Lower lobe of right lung (tissue), 2 donors: ENCODE results near the gene EXOSC5. TPM values are rescaled to one million over a fixed set of nuclear protein-coding genes. Genes with fewer than 3 reads are reported as not detected.
A peak's percentile ranks its signal among the peaks of the same experiment; 100 is the strongest.
"Not testable (repeated sequence)": the region's sequence is repeated elsewhere in the genome, so short reads cannot be mapped to it uniquely, and the experiment has no call there.

Experiments used
- ATAC-seq, 2 donors: fragments of 200-7000 bp; cut with Tn5 transposase; one replicate each; pipeline ENCODE4 v1.9.1; 2020 to 2022; ENCODE audit warnings: mild to moderate bottlenecking in 2 of 2, moderate library complexity in 2 of 2
- DNase-seq: peaks from one replicate; pipeline ENCODE4 v3.0.0-alpha.2; 2020
- H3K27ac ChIP-seq: fragments of 200-600 bp; one replicate; pipeline ENCODE4 v1.8.0; 2022
- H3K27me3 ChIP-seq: fragments of 200-600 bp; one replicate; pipeline ENCODE4 v1.8.0; 2022; ENCODE audit warnings: low read depth
- H3K36me3 ChIP-seq: fragments of 200-600 bp; one replicate; pipeline ENCODE4 v1.8.0; 2022; ENCODE audit warnings: mild to moderate bottlenecking
- H3K4me1 ChIP-seq: fragments of 200-600 bp; one replicate; pipeline ENCODE4 v1.8.0; 2022
- H3K4me3 ChIP-seq: fragments of 200-600 bp; one replicate; pipeline ENCODE4 v1.8.0; 2022; ENCODE audit warnings: mild to moderate bottlenecking
- H3K9me3 ChIP-seq: fragments of 200-600 bp; one replicate; pipeline ENCODE4 v1.8.0; 2022
- intact Hi-C: fragments of 100-400 bp; cut with DNase I; formaldehyde crosslinking; loops from one replicate; pipeline ENCODE4 v1.11.0; 2022
- total RNA-seq: library from RNA; stranded (reverse); fragmentation: NEBNext Ultra II Directional; extraction: Animal tissue kit (Norgen Biotek cat#: 25700); gene quantifications from one replicate; pipeline ENCODE4 v1.2.1, GENCODE V29; 2021
- TF ChIP-seq, protein P1 (sequence below): fragments of 200-600 bp; IDR thresholded peaks from one replicate; pipeline ENCODE4 v1.8.0; 2022; ENCODE audit warnings: antibody characterized with exemption, mild to moderate bottlenecking
- donor health status: DM: no; HTN: yes; CAD: no; lungs with severe emphysema.

Gene EXOSC5
- total RNA-seq, 1 donor from 2014 or later = 13.2 TPM

DNA sequence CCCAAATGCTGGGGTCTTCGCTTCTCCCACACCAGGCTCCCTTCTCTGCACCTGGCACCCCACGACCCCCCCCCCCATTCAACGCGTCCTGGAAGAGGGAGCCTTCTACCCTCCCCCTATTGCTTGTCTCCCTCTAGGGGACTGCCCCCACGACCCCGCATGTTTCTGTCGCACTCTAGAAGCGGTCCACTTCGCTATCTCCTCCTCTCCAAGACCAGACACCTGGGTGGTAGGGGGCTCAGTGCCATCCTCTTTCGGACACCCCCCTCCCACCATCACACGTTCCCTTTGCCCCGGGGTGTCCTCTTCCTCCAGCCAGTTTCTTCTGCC lies 44.9 kb downstream of the EXOSC5 start:
- Histone ChIP-seq H3K4me3 (peak overlapping the region; percentile 88), H3K4me1 (peaks cover 58% of the 10 kb centered on the region), H3K9me3 (no peaks in the 10 kb centered on the region), H3K27me3 (no peaks in the 10 kb centered on the region), H3K36me3 (peaks cover 12% of the 10 kb centered on the region), H3K27ac (peak overlapping the region; percentile 84)
- TF ChIP-seq, protein P1, sequence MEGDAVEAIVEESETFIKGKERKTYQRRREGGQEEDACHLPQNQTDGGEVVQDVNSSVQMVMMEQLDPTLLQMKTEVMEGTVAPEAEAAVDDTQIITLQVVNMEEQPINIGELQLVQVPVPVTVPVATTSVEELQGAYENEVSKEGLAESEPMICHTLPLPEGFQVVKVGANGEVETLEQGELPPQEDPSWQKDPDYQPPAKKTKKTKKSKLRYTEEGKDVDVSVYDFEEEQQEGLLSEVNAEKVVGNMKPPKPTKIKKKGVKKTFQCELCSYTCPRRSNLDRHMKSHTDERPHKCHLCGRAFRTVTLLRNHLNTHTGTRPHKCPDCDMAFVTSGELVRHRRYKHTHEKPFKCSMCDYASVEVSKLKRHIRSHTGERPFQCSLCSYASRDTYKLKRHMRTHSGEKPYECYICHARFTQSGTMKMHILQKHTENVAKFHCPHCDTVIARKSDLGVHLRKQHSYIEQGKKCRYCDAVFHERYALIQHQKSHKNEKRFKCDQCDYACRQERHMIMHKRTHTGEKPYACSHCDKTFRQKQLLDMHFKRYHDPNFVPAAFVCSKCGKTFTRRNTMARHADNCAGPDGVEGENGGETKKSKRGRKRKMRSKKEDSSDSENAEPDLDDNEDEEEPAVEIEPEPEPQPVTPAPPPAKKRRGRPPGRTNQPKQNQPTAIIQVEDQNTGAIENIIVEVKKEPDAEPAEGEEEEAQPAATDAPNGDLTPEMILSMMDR = no peak
- ATAC-seq (no peak), DNase-seq (no peak)
- intact Hi-C loops = no loop called here

DNA sequence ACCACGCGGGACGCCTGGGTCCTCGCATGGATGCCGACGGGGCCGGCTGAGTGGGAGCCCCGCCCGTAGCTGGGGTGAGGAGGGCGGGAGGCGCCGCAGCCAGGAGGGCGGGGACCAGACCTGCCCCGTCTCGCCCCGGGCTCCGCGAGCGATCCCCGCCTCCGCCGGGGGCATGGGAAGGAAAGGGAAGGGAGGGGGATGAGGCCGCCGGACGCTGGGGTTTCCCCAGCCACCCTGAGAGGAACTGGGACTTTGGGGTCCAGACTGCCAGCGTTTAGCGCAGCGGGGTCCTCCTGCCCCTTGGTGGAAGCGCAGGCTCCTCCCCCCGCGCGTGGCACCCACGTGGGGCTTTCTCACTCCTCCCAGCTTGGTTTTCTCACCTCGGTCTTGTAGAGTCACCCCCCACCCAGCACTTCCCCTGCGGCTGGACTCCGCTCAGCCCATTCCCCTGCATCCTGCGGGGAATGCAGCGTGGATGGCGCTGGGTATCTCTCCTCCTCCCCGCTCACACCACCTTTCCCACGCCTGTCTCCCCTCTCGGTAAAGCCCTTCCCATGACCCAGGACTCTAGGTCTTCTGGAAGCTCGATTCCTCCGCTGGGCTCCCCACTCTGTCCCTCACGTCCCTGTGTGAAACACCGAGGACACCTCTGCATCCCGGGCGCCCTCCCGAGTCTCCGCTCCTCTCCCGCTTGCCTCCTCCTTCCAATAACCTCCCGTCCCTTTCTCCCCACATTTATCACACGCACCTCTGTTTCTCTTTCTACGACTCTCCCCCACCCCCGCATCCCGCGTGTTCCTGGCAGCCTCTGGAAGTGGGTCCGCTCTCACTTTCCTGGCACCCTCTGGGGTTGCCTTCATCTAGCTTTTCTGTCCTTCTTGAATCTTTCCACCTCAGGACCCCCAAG lies 45.6 kb downstream of the EXOSC5 start:
- Histone ChIP-seq H3K4me1 (peaks cover 52% of the 10 kb centered on the region), H3K4me3 (peak overlapping the region; percentile 88), H3K27me3 (no peaks in the 10 kb centered on the region), H3K27ac (peak overlapping the region; percentile 84), H3K36me3 (peaks cover 19% of the 10 kb centered on the region), H3K9me3 (no peaks in the 10 kb centered on the region)
- intact Hi-C loops = no loop called here
- peak; percentile 85 for DNase-seq
- ATAC-seq = peak; percentile 70 to 71
- TF ChIP-seq, protein P1 = no peak

DNA sequence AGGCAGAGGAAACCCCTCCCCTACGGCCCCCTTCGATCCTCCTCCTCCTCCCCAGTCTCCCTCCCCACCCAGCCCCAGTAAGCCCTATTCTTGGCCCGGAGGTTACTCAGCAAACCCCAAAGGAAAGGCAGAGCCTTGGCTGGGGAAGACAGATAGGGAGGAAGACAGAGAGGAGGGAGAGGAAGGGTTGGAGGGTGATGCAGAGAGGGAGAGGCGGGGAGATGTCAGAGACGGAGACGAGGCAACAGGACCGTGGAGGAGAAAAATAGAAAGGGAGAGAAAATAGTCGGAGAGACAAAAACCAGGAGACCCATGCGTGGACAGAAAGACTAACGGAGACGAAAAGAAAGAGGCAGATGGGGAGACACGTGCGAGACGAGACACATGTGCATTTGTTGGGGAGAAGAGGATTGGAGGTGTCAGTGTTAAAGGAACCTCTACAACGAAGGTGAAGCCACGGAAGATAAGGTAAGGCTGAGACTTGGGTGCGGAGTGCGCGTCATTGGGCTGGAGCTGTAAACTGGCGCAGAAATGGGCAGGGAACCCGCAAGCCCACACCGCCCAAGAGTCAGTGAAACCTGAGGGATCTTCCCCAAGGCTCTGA lies 46.3 kb downstream of the EXOSC5 start:
- H3K27me3 ChIP-seq = no peaks in the 10 kb centered on the region
- H3K4me3 ChIP-seq = peak overlapping the region; percentile 88
- H3K9me3 ChIP-seq = no peaks in the 10 kb centered on the region
- no peak for DNase-seq
- H3K36me3 ChIP-seq = peaks cover 26% of the 10 kb centered on the region
- intact Hi-C loops = no loop called here
- ATAC-seq = no peak
- TF ChIP-seq, protein P1 = no peak
- H3K4me1 ChIP-seq = peaks cover 44% of the 10 kb centered on the region
- H3K27ac ChIP-seq = peak overlapping the region; percentile 84

DNA sequence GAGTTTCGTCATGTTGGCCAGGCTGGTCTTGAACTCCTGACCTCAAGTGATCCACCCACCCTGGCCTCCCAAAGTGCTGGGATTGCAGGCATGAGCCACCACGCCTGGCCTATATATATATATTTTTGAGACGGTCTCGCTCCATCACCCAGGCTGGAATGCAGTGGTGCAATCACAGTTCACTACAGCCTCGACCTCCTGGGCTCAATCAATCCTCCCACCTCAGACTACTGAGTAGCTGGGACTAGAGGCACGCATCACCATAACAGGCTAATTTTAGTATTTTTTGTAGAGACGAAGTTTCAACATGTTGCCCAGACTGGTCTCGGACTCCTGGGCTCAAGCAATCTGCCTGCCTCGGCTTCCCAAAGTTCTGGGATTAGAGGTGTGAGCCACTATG lies 50.2 kb downstream of the EXOSC5 start:
- ATAC-seq, intact Hi-C loops, H3K27ac ChIP-seq, H3K4me3 ChIP-seq, H3K27me3 ChIP-seq, DNase-seq, H3K9me3 ChIP-seq: not testable (repeated sequence)
- Histone ChIP-seq H3K36me3 (peaks cover 62% of the 10 kb centered on the region), H3K4me1 (peaks cover 36% of the 10 kb centered on the region)

DNA sequence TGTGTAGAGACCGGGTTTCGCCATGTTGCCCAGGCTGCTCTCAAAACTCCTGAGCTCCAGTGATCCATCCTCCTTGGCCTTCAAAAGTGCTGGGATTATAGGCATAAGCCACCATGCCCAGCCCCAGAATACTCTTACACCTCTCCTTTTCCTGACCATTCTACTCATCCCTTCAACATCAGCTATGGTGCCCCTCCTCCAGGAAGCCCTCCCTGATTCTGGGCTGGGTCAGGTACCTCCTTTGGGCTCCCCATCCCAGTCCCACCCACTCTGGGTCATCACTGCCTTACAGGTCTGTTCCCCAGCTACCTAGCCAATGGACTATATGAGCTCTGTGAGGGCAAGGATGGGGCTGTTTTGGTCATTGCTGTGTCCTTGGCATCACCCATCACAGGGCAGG lies 53.0 kb downstream of the EXOSC5 start:
- ATAC-seq (no peak), DNase-seq (no peak)
- Histone ChIP-seq H3K27me3 (no peaks in the 10 kb centered on the region), H3K27ac (no peak overlapping the region), H3K4me1 (peaks cover 20% of the 10 kb centered on the region), H3K4me3 (no peak overlapping the region), H3K36me3 (peaks cover 89% of the 10 kb centered on the region), H3K9me3 (no peaks in the 10 kb centered on the region)
- intact Hi-C loops = no loop called here
- TF ChIP-seq, protein P1 = no peak
